Heart left ventricle (tissue), 13 donors: ENCODE data around the gene FSD2.

Experiments used
- POLR2A ChIP-seq, 2 donors: fragments of 450-650 bp; IDR thresholded peaks; one replicate each; pipeline ENCODE4 v1.6.1; 2017; ENCODE audit warnings: antibody characterized with exemption in 2 of 2, mild to moderate bottlenecking in 2 of 2, moderate library complexity in 2 of 2
- TF ChIP-seq, protein P1 (sequence below), 12 donors: fragments of 200-600 bp; sonication (generic) in 4 of 12; IDR thresholded peaks; one replicate each; pipeline versions ENCODE4 v1.5.0 to v1.8.0; 2018 to 2022; ENCODE audit warnings: antibody characterized with exemption in 12 of 12, mild to moderate bottlenecking in 5 of 12
- donor health status: ischemic (EF 13 %, LVEDD 7.1; RV severe dilation, severe dysfunction).
- donor health status: DM: no; HTN: yes; CAD: no.
- donor health status: DM: no; HTN: no; CAD: no.
- donor health status: ischemic (EF 25% LVEDD 6.9; RV normal size, moderate dysfunction).
- donor health status: ischemic (EF 25% LVEDD 5.7; RV mildly dilated, moderate dysfunction).
- donor health status: ischemic (EF 35%, LVEDD 5.7; RV mildly dilated, moderate dysfunction).
- donor health status: nonischemic (EF 11% LVEDD 7.7; RV severe dilation, severe dysfunction).
- donor health status: DM: yes; HTN: yes; CAD: no.
- donor health status: PGD.
- donor health status: ischemic (EF 29% LVEDD 5.4; RV normal size, mild dysfunction).
- donor health status: nonischemic (EF 23%, LVEDD 6.1; RV moderate dilation, normal function).

DNA sequence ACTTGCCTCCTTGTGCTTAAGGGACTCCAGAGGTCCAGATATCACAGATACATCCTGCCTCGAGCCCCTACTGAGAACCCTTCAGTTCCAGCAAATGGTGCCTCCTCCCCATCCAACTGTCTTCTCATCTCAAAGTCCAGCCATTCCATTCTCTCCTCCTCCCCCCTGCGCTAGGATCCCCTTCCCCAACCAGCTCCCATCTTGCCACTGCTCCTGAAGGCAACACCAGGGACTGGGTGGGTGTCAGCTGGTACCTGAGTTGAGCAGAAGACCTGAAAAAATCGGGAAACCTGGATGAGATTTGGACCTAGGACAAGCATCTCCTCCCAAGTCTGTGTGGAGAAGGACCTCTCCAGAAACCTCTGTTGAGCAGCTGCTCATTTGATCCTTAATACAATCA lies 93.8 kb downstream of the FSD2 start:
- TF ChIP-seq, protein P1, sequence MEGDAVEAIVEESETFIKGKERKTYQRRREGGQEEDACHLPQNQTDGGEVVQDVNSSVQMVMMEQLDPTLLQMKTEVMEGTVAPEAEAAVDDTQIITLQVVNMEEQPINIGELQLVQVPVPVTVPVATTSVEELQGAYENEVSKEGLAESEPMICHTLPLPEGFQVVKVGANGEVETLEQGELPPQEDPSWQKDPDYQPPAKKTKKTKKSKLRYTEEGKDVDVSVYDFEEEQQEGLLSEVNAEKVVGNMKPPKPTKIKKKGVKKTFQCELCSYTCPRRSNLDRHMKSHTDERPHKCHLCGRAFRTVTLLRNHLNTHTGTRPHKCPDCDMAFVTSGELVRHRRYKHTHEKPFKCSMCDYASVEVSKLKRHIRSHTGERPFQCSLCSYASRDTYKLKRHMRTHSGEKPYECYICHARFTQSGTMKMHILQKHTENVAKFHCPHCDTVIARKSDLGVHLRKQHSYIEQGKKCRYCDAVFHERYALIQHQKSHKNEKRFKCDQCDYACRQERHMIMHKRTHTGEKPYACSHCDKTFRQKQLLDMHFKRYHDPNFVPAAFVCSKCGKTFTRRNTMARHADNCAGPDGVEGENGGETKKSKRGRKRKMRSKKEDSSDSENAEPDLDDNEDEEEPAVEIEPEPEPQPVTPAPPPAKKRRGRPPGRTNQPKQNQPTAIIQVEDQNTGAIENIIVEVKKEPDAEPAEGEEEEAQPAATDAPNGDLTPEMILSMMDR (IDR thresholded peaks at IDR 0.05), result no peak
- TF ChIP-seq POLR2A (IDR thresholded peaks at IDR 0.05), result no peak
